EH (cell line): ENCODE data around the gene CDYL.
A peak's percentile ranks its signal among the peaks of the same experiment; 100 is the strongest.

Source experiments
- DNase-seq: peaks from one replicate; pipeline ENCODE4 v3.0.0-alpha.2; 2015; ENCODE audit warnings: low read depth

The CDYL gene

GRCh38 chr6:4935975-4936680, 159.9 kb downstream of the CDYL start:
- no peak for DNase-seq

GRCh38 chr6:4936681-4937041, 160.5 kb downstream of the CDYL start:
- peak; percentile 55 for DNase-seq

- DNase-seq: no peak
These were observed 161.2 kb downstream of the CDYL start for GRCh38 chr6:4937414-4937813.

GRCh38 chr6:4939241-4939640, 163.0 kb downstream of the CDYL start:
- no peak for DNase-seq

- DNase-seq: no peak
These were observed 164.2 kb downstream of the CDYL start for GRCh38 chr6:4940416-4940815.

- peak; percentile 99 for DNase-seq
These were observed 165.8 kb downstream of the CDYL start for GRCh38 chr6:4941782-4942672.

- DNase-seq: no peak
These were observed 166.4 kb downstream of the CDYL start for GRCh38 chr6:4942673-4943009.

GRCh38 chr6:4943716-4944115, 167.5 kb downstream of the CDYL start:
- no peak for DNase-seq

- no peak for DNase-seq
These were observed 168.1 kb downstream of the CDYL start for GRCh38 chr6:4944325-4944724.

GRCh38 chr6:4946521-4946920, 170.3 kb downstream of the CDYL start:
- DNase-seq: no peak

- DNase-seq: no peak
These were observed 171.5 kb downstream of the CDYL start for GRCh38 chr6:4947716-4948115.

GRCh38 chr6:4948781-4949450, 172.7 kb downstream of the CDYL start:
- no peak for DNase-seq

- DNase-seq: no peak
These were observed 173.9 kb downstream of the CDYL start for GRCh38 chr6:4950076-4950475.

GRCh38 chr6:4950836-4951533, 174.8 kb downstream of the CDYL start:
- no peak for DNase-seq

- DNase-seq: no peak
These were observed 177.2 kb downstream of the CDYL start for GRCh38 chr6:4953440-4953839.

GRCh38 chr6:4956625-4957024, 180.4 kb downstream of the CDYL start:
- no peak for DNase-seq

GRCh38 chr6:4957521-4958231, 181.5 kb downstream of the CDYL start:
- DNase-seq: peak; percentile 27

- no peak for DNase-seq
These were observed 182.4 kb downstream of the CDYL start for GRCh38 chr6:4958624-4959023.

- peak; percentile 8 for DNase-seq
These were observed 185.3 kb downstream of the CDYL start for GRCh38 chr6:4961322-4962168.

GRCh38 chr6:4962905-4963304, 186.7 kb downstream of the CDYL start:
- DNase-seq: peak; percentile 36
